Trophoblast cell (in vitro differentiated cells and primary cell): ENCODE data around the gene ORAI2.

Source experiments
- DNase-seq, 2 donors: peaks; one replicate each; pipeline ENCODE4 v3.0.0-alpha.2; 2016
- H2AFZ ChIP-seq: 2 replicates; pipeline ENCODE4 v1.6.1; 2013; ENCODE audit warnings: low read length, moderate library complexity, mild to moderate bottlenecking; ENCODE audit not compliant: insufficient read depth, poor library complexity
- H2AK5ac ChIP-seq: 2 replicates; pipeline ENCODE4 v1.6.1; 2013; ENCODE audit warnings: mild to moderate bottlenecking, low read length
- H2BK120ac ChIP-seq: 2 replicates; pipeline ENCODE4 v1.6.1; 2013; ENCODE audit warnings: low read length, mild to moderate bottlenecking, moderate library complexity; ENCODE audit not compliant: insufficient read depth, poor library complexity
- H2BK12ac ChIP-seq: 2 replicates; pipeline ENCODE4 v1.6.1; 2013; ENCODE audit warnings: mild to moderate bottlenecking, low read length, moderate library complexity
- H2BK5ac ChIP-seq: 2 replicates; pipeline ENCODE4 v1.6.1; 2013; ENCODE audit warnings: low read length, low read depth, moderate library complexity, mild to moderate bottlenecking; ENCODE audit not compliant: poor library complexity
- H3K14ac ChIP-seq: 2 replicates; pipeline ENCODE4 v1.6.1; 2013; ENCODE audit warnings: mild to moderate bottlenecking, low read length
- H3K18ac ChIP-seq: 2 replicates; pipeline ENCODE4 v1.6.1; 2013; ENCODE audit warnings: mild to moderate bottlenecking, low read length
- H3K23ac ChIP-seq: 2 replicates; pipeline ENCODE4 v1.6.1; 2013; ENCODE audit warnings: low read length
- H3K27ac ChIP-seq: 2 replicates; pipeline ENCODE4 v1.5.1; 2013; ENCODE audit warnings: low read depth, mild to moderate bottlenecking, inconsistent platforms, low read length, moderate library complexity
- H3K27me3 ChIP-seq: 2 replicates; pipeline ENCODE4 v1.6.1; 2013; ENCODE audit warnings: inconsistent platforms, mild to moderate bottlenecking, low read length, moderate library complexity; ENCODE audit not compliant: insufficient read depth
- H3K36me3 ChIP-seq, 2 experiments: 1 replicate in 1 of 2; 2 replicates in 1 of 2; pipeline ENCODE4 v1.6.1; 2013; ENCODE audit warnings: low read length in 2 of 2, mild to moderate bottlenecking in 2 of 2, moderate library complexity in 1 of 2; ENCODE audit not compliant: insufficient read depth in 2 of 2, control insufficient read depth in 1 of 2
- H3K4ac ChIP-seq: 2 replicates; pipeline ENCODE4 v1.6.1; 2013; ENCODE audit warnings: low read depth, mild to moderate bottlenecking, low read length, moderate library complexity
- H3K4me1 ChIP-seq, 2 experiments: 1 replicate in 1 of 2; 2 replicates in 1 of 2; pipeline ENCODE4 v1.6.1; 2013; ENCODE audit warnings: low read length in 2 of 2, mild to moderate bottlenecking in 2 of 2, moderate library complexity in 1 of 2; ENCODE audit not compliant: insufficient read depth in 2 of 2, control insufficient read depth in 1 of 2
- H3K4me2 ChIP-seq: 2 replicates; pipeline ENCODE4 v1.6.1; 2013; ENCODE audit warnings: inconsistent platforms, mild to moderate bottlenecking, low read length, moderate library complexity
- H3K4me3 ChIP-seq: 2 replicates; pipeline ENCODE4 v1.5.1; 2013; ENCODE audit warnings: mild to moderate bottlenecking, low read depth, low read length, inconsistent platforms
- H3K79me1 ChIP-seq: one replicate; pipeline ENCODE4 v1.6.1; 2013; ENCODE audit warnings: low read length
- H3K79me2 ChIP-seq: 2 replicates; pipeline ENCODE4 v1.6.1; 2013; ENCODE audit warnings: low read length, mild to moderate bottlenecking; ENCODE audit not compliant: control insufficient read depth, insufficient read depth, poor library complexity
- H3K9ac ChIP-seq: 2 replicates; pipeline ENCODE4 v1.6.1; 2013; ENCODE audit warnings: mild to moderate bottlenecking, low read length
- H3K9me3 ChIP-seq: 2 replicates; pipeline ENCODE4 v1.6.1; 2013; ENCODE audit warnings: low read depth, mild to moderate bottlenecking, control low read depth, inconsistent platforms, low read length; ENCODE audit not compliant: insufficient read depth
- H4K12ac ChIP-seq: 2 replicates; pipeline ENCODE4 v1.6.1; 2013; ENCODE audit warnings: low read depth, mild to moderate bottlenecking, low read length, moderate library complexity
- H4K8ac ChIP-seq: 2 replicates; pipeline ENCODE4 v1.6.1; 2013; ENCODE audit warnings: low read depth, mild to moderate bottlenecking, low read length, moderate library complexity
- H4K91ac ChIP-seq: one replicate; pipeline ENCODE4 v1.6.1; 2013; ENCODE audit warnings: low read depth, mild to moderate bottlenecking, low read length, moderate library complexity
- WGBS: extraction: QIAGEN DNeasy Blood & Tissue Kit; methylation state at CpG from one replicate; pipeline ENCODE4 v1.1.7; 2013; ENCODE audit warnings: missing lambda C conversion rate; ENCODE audit not compliant: insufficient read length, insufficient coverage; ENCODE audit errors: extremely low coverage; 5-methylcytosine and 5-hydroxymethylcytosine counted together

The ORAI2 gene

GRCh38 chr7:102459221-102459844 lies 26.0 kb downstream of the ORAI2 start:
- Histone ChIP-seq H3K4me1 (peaks cover 0 to 4% of the 10 kb centered on the region in 2 experiments), H3K79me2 (peaks cover 4% of the 10 kb centered on the region)
- no CpG with 5 or more reads among the region's 24 CpGs for WGBS

DNA sequence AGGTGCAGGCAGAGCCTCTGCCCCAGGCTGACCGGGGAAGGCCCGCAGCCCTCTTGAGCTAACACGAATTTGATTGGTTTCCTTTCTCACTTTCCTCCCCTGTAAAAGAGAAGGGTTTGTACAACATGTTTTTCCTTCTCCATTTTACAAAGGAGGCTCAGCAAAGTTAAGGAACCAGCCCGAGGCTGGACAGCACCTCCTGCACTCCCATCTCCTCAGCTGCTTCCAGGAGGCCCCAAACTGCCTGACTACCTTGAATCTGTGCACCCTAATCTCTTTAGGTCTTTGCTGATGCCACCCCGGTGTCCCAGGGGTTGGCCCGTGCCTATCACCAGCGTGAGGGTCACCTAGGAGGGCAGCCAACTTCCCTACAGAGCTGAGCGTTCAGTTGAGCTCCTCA lies 27.1 kb downstream of the ORAI2 start:
- Histone ChIP-seq H3K23ac (no peak overlapping the region), H3K18ac (no peak overlapping the region), H3K4me2 (no peak overlapping the region), H3K79me2 (peaks cover 11% of the 10 kb centered on the region), H3K9ac (no peak overlapping the region), H2BK120ac (no peak overlapping the region), H3K36me3 (peaks cover 23 to 28% of the 10 kb centered on the region in 2 experiments), H3K9me3 (no peaks in the 10 kb centered on the region), H3K4ac (no peak overlapping the region), H4K91ac (no peak overlapping the region), H3K79me1 (peaks cover 7% of the 10 kb centered on the region), H3K27ac (no peak overlapping the region), H2AK5ac (no peak overlapping the region), H3K27me3 (no peaks in the 10 kb centered on the region), H4K8ac (no peak overlapping the region), H2AFZ (no peak overlapping the region), H3K4me3 (no peak overlapping the region), H4K12ac (no peak overlapping the region), H2BK12ac (no peak overlapping the region), H3K14ac (no peak overlapping the region), H3K4me1 (peaks cover 0 to 5% of the 10 kb centered on the region in 2 experiments), H2BK5ac (no peak overlapping the region)
- no peak for DNase-seq
- no CpG with 5 or more reads among the region's 8 CpGs for WGBS

More at GRCh38 chr7:102459221-102459844, 26.0 kb downstream of the ORAI2 start:
- Histone ChIP-seq H3K79me1 (peaks cover under 1% of the 10 kb centered on the region), H3K36me3 (peaks cover 23 to 30% of the 10 kb centered on the region in 2 experiments), H3K27me3 (no peaks in the 10 kb centered on the region), H3K18ac (no peak overlapping the region), H4K91ac (no peak overlapping the region), H3K4me2 (no peak overlapping the region), H3K9ac (no peak overlapping the region), H2BK120ac (no peak overlapping the region), H4K8ac (no peak overlapping the region), H3K9me3 (no peaks in the 10 kb centered on the region), H2AK5ac (no peak overlapping the region), H4K12ac (no peak overlapping the region), H2BK12ac (no peak overlapping the region), H3K27ac (no peak overlapping the region), H2BK5ac (no peak overlapping the region), H3K23ac (no peak overlapping the region), H3K14ac (no peak overlapping the region), H3K4me3 (no peak overlapping the region), H3K4ac (no peak overlapping the region), H2AFZ (no peak overlapping the region)
- no peak for DNase-seq

GRCh38 chr7:102463841-102464576 lies 30.6 kb downstream of the ORAI2 start:
- peak overlapping the region; percentile 60 for H2BK120ac ChIP-seq
- H3K4me2 ChIP-seq, result peak overlapping the region; percentile 69
- H3K79me1 ChIP-seq, result peaks cover 7% of the 10 kb centered on the region
- H4K91ac ChIP-seq, result peak overlapping the region; percentile 95
- peak overlapping the region; percentile 74 for H4K12ac ChIP-seq
- peak overlapping the region; percentile 93 for H3K4me3 ChIP-seq
- DNase-seq, result peak in 1 of 2 donors; percentile 26
- H3K23ac ChIP-seq, result no peak overlapping the region
- H3K4me1 ChIP-seq, result peaks cover 3 to 12% of the 10 kb centered on the region in 2 experiments
- no peak overlapping the region for H3K27ac ChIP-seq
- peak overlapping the region; percentile 62 for H3K18ac ChIP-seq
- H2BK12ac ChIP-seq, result no peak overlapping the region
- H3K27me3 ChIP-seq, result no peaks in the 10 kb centered on the region
- peak overlapping the region; percentile 92 for H3K14ac ChIP-seq
- H4K8ac ChIP-seq, result peak overlapping the region; percentile 100
- peak overlapping the region; percentile 90 for H3K9ac ChIP-seq
- WGBS, result no CpG with 5 or more reads among the region's 24 CpGs
- peaks cover 24 to 26% of the 10 kb centered on the region in 2 experiments for H3K36me3 ChIP-seq
- H3K9me3 ChIP-seq, result no peaks in the 10 kb centered on the region
- peak overlapping the region; percentile 61 for H2AK5ac ChIP-seq
- peak overlapping the region; percentile 90 for H2AFZ ChIP-seq
- peaks cover 11% of the 10 kb centered on the region for H3K79me2 ChIP-seq
- H3K4ac ChIP-seq, result peak overlapping the region; percentile 88
- H2BK5ac ChIP-seq, result peak overlapping the region; percentile 35

DNA sequence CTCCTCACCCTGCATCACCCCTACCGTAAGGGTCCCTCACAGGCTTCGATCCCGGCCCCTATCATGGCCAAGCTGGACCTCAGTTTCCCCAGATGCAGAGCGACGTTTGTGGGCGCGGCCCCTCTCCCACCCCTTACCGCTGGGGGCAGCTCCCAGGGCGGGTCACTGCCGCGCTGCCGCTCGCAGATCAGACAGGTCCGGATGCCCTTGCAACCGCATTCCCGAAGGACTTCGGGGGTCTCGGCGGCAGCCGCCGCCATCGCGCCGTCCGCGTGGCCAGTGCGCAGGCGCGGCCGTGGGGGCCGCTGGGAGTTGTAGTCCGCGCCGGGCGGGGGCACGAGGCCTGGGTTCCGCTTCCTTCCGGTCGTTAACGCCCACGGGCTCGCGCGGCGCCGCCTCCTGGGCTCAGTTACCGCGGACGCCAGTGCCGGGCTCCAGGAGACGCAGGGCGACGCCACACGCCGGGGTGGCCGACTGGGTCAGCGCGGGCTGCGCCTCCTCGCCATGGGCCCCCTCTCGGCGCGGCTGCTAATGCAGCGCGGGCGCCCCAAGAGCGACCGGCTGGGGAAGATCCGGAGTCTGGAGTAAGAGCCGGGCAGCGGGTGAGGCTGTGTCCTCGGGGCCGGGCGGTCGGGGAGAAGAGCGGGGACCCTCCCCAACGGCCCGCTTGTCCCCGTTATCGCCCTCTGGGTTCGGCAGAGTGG lies 31.4 kb downstream of the ORAI2 start, which contains the start of the genes ALKBH4 and LRWD1:
Gene ALKBH4 (minus strand): TSS at position 287 of the 704 bp plus-strand sequence. CDS start 27 bp downstream, at position 260.
Gene LRWD1 (plus strand): TSS at position 408 of the 704 bp plus-strand sequence. CDS start 97 bp downstream, at position 505.
- H3K4me1 ChIP-seq, result peaks cover 3 to 12% of the 10 kb centered on the region in 2 experiments
- peak within 1 kb of the TSS; percentile 74 for H4K12ac ChIP-seq
- no peak within 1 kb of the TSS for H3K27ac ChIP-seq
- no peak within 1 kb of the TSS for H3K23ac ChIP-seq
- peaks cover 11% of the 10 kb centered on the region for H3K79me2 ChIP-seq
- peak within 1 kb of the TSS; percentile 95 for H4K91ac ChIP-seq
- peaks cover 7% of the 10 kb centered on the region for H3K79me1 ChIP-seq
- no peaks in the 10 kb centered on the region for H3K27me3 ChIP-seq
- peak within 1 kb of the TSS; percentile 69 for H3K4me2 ChIP-seq
- DNase-seq, result peak; percentile 93 to 96
- peak within 1 kb of the TSS; percentile 61 for H2AK5ac ChIP-seq
- peak within 1 kb of the TSS; percentile 99 for H2AFZ ChIP-seq
- H2BK120ac ChIP-seq, result peak within 1 kb of the TSS; percentile 60
- peak within 1 kb of the TSS; percentile 90 for H3K9ac ChIP-seq
- peak within 1 kb of the TSS; percentile 93 for H3K4me3 ChIP-seq
- peak within 1 kb of the TSS; percentile 66 for H3K18ac ChIP-seq
- peak within 1 kb of the TSS; percentile 88 for H3K4ac ChIP-seq
- no peak within 1 kb of the TSS for H2BK12ac ChIP-seq
- peak within 1 kb of the TSS; percentile 100 for H4K8ac ChIP-seq
- no CpG with 5 or more reads among the region's 81 CpGs for WGBS
- peak within 1 kb of the TSS; percentile 39 for H2BK5ac ChIP-seq
- H3K36me3 ChIP-seq, result peaks cover 25% of the 10 kb centered on the region in 2 experiments
- H3K14ac ChIP-seq, result peak within 1 kb of the TSS; percentile 92
- H3K9me3 ChIP-seq, result no peaks in the 10 kb centered on the region
